ENCODE results near the gene NACC2.

- TF ChIP-seq POLR2AphosphoS5 (IDR thresholded peaks at IDR 0.05) (no peak), CTCF (IDR thresholded peaks at IDR 0.05) (no peak)
Observed at GRCh38 chr9:135975834-135976233, 119.3 kb downstream of the NACC2 start.

Data from esophagus muscularis mucosa (tissue), 3 donors.